GM19463 (cell line): ENCODE data around the gene UTS2B.

Experiments used
- ATAC-seq: cut with Tn5 transposase; IDR thresholded peaks from one replicate; pipeline ENCODE4 v1.9.1; 2021; ENCODE audit warnings: mild to moderate bottlenecking, moderate library complexity; ENCODE audit not compliant: unreplicated experiment

UTS2B gene

GRCh38 chr3:191353022-191353777, 22.9 kb upstream of the UTS2B start:
- peak; percentile 43 for ATAC-seq

GRCh38 chr3:191352014-191352413, 21.7 kb upstream of the UTS2B start:
- no peak for ATAC-seq

GRCh38 chr3:191350396-191351090, 20.2 kb upstream of the UTS2B start:
- ATAC-seq: no peak

- ATAC-seq: no peak
Observed at GRCh38 chr3:191348098-191348497, 17.8 kb upstream of the UTS2B start.

GRCh38 chr3:191347228-191347627, 16.9 kb upstream of the UTS2B start:
- ATAC-seq: no peak

- ATAC-seq: no peak
Observed at GRCh38 chr3:191345334-191345733, 15.0 kb upstream of the UTS2B start.

- ATAC-seq: no peak
Observed at GRCh38 chr3:191343913-191344312, 13.6 kb upstream of the UTS2B start.

GRCh38 chr3:191343115-191343514, 12.8 kb upstream of the UTS2B start:
- ATAC-seq: no peak

- no peak for ATAC-seq
Observed at GRCh38 chr3:191342411-191342810, 12.1 kb upstream of the UTS2B start.

- ATAC-seq: no peak
Observed at GRCh38 chr3:191342006-191342405, 11.7 kb upstream of the UTS2B start.

GRCh38 chr3:191340966-191341365, 10.6 kb upstream of the UTS2B start:
- peak; percentile 42 for ATAC-seq

- no peak for ATAC-seq
Observed at GRCh38 chr3:191340351-191340750, 10.0 kb upstream of the UTS2B start.

GRCh38 chr3:191339316-191339917, 9.1 kb upstream of the UTS2B start:
- no peak for ATAC-seq

- ATAC-seq: no peak
Observed at GRCh38 chr3:191338177-191338488, 7.8 kb upstream of the UTS2B start.

- ATAC-seq: no peak
Observed at GRCh38 chr3:191336833-191337232, 6.5 kb upstream of the UTS2B start.

- ATAC-seq: no peak
Observed at GRCh38 chr3:191334346-191334893, 4.1 kb upstream of the UTS2B start.

GRCh38 chr3:191333298-191333880, 3.1 kb upstream of the UTS2B start:
- no peak for ATAC-seq

- ATAC-seq: no peak
Observed at GRCh38 chr3:191331388-191331787, 1.1 kb upstream of the UTS2B start.

- no peak for ATAC-seq
Observed at GRCh38 chr3:191330530-191331048, 263 bp upstream of the UTS2B start.

GRCh38 chr3:191328962-191329653, 1.2 kb downstream of the UTS2B start, which contains the start of gene CCDC50:
Gene CCDC50 (plus strand): TSS chr3:191329394. CDS start chr3:191329675, 281 bp downstream.
- ATAC-seq: peak; percentile 74
